ENCODE data around the gene PLAU.

GRCh38 chr10:73941300-73941699 lies 30.4 kb downstream of the PLAU start:
- TF ChIP-seq EZH2phosphoT487 (IDR thresholded peaks at IDR 0.05; ENCODE audit: borderline replicate concordance, low read length) (no peak), CTCF (conservative IDR thresholded peaks at IDR 0.05; ENCODE audit: low read depth, low read length) (0 out of 2 replicates have a peak, but pooled peaks have one; percentile 26)
